Neural progenitor cell (in vitro differentiated cells): ENCODE data around the gene AKAP1. TPM values are rescaled to one million over a fixed set of nuclear protein-coding genes. Genes with fewer than 3 reads are reported as not detected.

Source experiments
- DNase-seq: peaks from one replicate; pipeline ENCODE4 v3.0.0-alpha.2; 2016; ENCODE audit warnings: low spot score
- H2AFZ ChIP-seq: fragments of 200-600 bp; sonication (generic); replicated peaks from 2 replicates; pipeline ENCODE4 v1.6.1; 2016; ENCODE audit warnings: antibody characterized with exemption
- H3F3A ChIP-seq: fragments of 200-600 bp; sonication (generic); 2 replicates; pipeline ENCODE4 v1.6.1; 2016; ENCODE audit warnings: antibody characterized with exemption, low read depth
- H3K27ac ChIP-seq: fragments of 200-600 bp; sonication (generic); 2 replicates; pipeline ENCODE4 v1.5.1; 2016; ENCODE audit warnings: mild to moderate bottlenecking
- H3K27me3 ChIP-seq: fragments of 200-600 bp; sonication (generic); 2 replicates; pipeline ENCODE4 v1.6.1; 2016; ENCODE audit warnings: mild to moderate bottlenecking, moderate library complexity
- H3K36me3 ChIP-seq: fragments of 200-600 bp; sonication (generic); 2 replicates; pipeline ENCODE4 v1.5.1; 2016
- H3K4me1 ChIP-seq: fragments of 200-600 bp; sonication (generic); 2 replicates; pipeline ENCODE4 v1.6.1; 2016; ENCODE audit warnings: mixed run types
- H3K4me2 ChIP-seq: fragments of 200-600 bp; sonication (generic); 2 replicates; pipeline ENCODE4 v1.6.1; 2016
- H3K4me3 ChIP-seq: fragments of 200-600 bp; sonication (generic); 2 replicates; pipeline ENCODE4 v1.5.1; 2016
- H3K79me2 ChIP-seq: fragments of 200-600 bp; sonication (generic); 2 replicates; pipeline ENCODE4 v1.6.1; 2016; ENCODE audit warnings: low read depth
- H3K9ac ChIP-seq: fragments of 200-600 bp; sonication (generic); 2 replicates; pipeline ENCODE4 v1.6.1; 2016
- H3K9me3 ChIP-seq: fragments of 200-600 bp; sonication (generic); 2 replicates; pipeline ENCODE4 v1.5.1; 2016; ENCODE audit warnings: low read depth
- H4K20me1 ChIP-seq: fragments of 200-600 bp; sonication (generic); 2 replicates; pipeline ENCODE4 v1.6.1; 2016; ENCODE audit warnings: low read depth
- H3K27ac Mint-ChIP-seq: 3 replicates; pipeline ENCODE4 v1.8.0; 2021; ENCODE audit warnings: mixed read lengths
- H3K27me3 Mint-ChIP-seq: 2 replicates; pipeline ENCODE4 v1.8.0; 2022; ENCODE audit warnings: low read depth, mild to moderate bottlenecking, inconsistent platforms, moderate library complexity, mixed read lengths; ENCODE audit not compliant: insufficient read depth
- H3K36me3 Mint-ChIP-seq: 3 replicates; pipeline ENCODE4 v1.8.0; 2021; ENCODE audit warnings: mixed read lengths
- H3K4me1 Mint-ChIP-seq: 3 replicates; pipeline ENCODE4 v1.8.0; 2021; ENCODE audit warnings: mixed read lengths
- H3K4me3 Mint-ChIP-seq: 3 replicates; pipeline ENCODE4 v1.8.0; 2021; ENCODE audit warnings: mild to moderate bottlenecking, moderate library complexity, mixed read lengths
- H3K9me3 Mint-ChIP-seq: 3 replicates; pipeline ENCODE4 v1.8.0; 2020; ENCODE audit warnings: mixed read lengths
- EZH2 ChIP-seq: fragments of 200-600 bp; sonication (generic); IDR thresholded peaks from 2 replicates; pipeline ENCODE4 v1.6.1; 2017; ENCODE audit warnings: antibody characterized with exemption, mild to moderate bottlenecking, moderate library complexity
- EZH2phosphoT487 ChIP-seq: fragments of 200-600 bp; sonication (generic); IDR thresholded peaks from 2 replicates; pipeline ENCODE4 v1.6.1; 2017; ENCODE audit warnings: antibody characterized with exemption
- total RNA-seq: library from RNA; depleted of rRNA; stranded (reverse); fragments of >200 nt; gene quantifications from 2 replicates; pipeline ENCODE4 v1.2.3, GENCODE V29; 2015; ENCODE audit warnings: low replicate concordance
- TF ChIP-seq, protein P1 (sequence below): fragments of 200-600 bp; sonication (generic); IDR thresholded peaks from 2 replicates; pipeline ENCODE4 v1.5.1; 2017; ENCODE audit warnings: antibody characterized with exemption, mild to moderate bottlenecking

Gene AKAP1
- total RNA-seq, 1 donor from 2014 or later: 8.8 TPM

GRCh38 chr17:57073626-57074025 lies 11.4 kb upstream of the AKAP1 start:
- peaks cover 5% of the 10 kb centered on the region for H3K27me3 Mint-ChIP-seq
- H3K4me3 Mint-ChIP-seq: no peak overlapping the region
- no peak overlapping the region for H3K4me3 ChIP-seq
- H3K79me2 ChIP-seq: no peaks in the 10 kb centered on the region
- TF ChIP-seq, protein P1, sequence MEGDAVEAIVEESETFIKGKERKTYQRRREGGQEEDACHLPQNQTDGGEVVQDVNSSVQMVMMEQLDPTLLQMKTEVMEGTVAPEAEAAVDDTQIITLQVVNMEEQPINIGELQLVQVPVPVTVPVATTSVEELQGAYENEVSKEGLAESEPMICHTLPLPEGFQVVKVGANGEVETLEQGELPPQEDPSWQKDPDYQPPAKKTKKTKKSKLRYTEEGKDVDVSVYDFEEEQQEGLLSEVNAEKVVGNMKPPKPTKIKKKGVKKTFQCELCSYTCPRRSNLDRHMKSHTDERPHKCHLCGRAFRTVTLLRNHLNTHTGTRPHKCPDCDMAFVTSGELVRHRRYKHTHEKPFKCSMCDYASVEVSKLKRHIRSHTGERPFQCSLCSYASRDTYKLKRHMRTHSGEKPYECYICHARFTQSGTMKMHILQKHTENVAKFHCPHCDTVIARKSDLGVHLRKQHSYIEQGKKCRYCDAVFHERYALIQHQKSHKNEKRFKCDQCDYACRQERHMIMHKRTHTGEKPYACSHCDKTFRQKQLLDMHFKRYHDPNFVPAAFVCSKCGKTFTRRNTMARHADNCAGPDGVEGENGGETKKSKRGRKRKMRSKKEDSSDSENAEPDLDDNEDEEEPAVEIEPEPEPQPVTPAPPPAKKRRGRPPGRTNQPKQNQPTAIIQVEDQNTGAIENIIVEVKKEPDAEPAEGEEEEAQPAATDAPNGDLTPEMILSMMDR: no peak
- no peak overlapping the region for H3K4me2 ChIP-seq
- H3K4me1 ChIP-seq: peaks cover 18% of the 10 kb centered on the region
- H3K27ac Mint-ChIP-seq: no peak overlapping the region
- no peaks in the 10 kb centered on the region for H3K36me3 Mint-ChIP-seq
- H3K4me1 Mint-ChIP-seq: peaks cover 40% of the 10 kb centered on the region
- no peak overlapping the region for H3K9ac ChIP-seq
- no peak for DNase-seq
- no peaks in the 10 kb centered on the region for H3K27me3 ChIP-seq
- H4K20me1 ChIP-seq: no peaks in the 10 kb centered on the region
- H3K9me3 ChIP-seq: no peaks in the 10 kb centered on the region
- no peaks in the 10 kb centered on the region for H3K36me3 ChIP-seq
- no peak overlapping the region for H3K27ac ChIP-seq
- H2AFZ ChIP-seq: no peak overlapping the region
- H3K9me3 Mint-ChIP-seq: no peaks in the 10 kb centered on the region
- H3F3A ChIP-seq: peaks cover 27% of the 10 kb centered on the region

DNA sequence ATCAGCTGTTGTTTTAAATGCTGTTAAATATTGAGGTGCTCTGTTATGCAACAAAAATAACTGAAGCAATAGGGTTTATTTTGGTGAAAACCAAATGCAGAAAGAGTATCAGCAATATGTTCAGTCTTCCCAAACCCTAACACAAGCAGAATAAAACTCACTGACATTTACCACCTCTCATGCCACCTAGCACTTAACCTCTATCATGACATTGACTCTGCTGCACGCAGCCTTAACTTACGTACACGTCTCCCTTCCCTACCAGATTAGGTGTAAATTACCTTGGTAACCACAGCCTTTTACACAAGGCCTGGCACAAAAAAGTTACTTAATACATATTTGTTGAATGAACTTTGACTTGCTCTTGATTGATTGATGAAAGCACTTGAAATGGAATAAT lies 9.9 kb upstream of the AKAP1 start:
- Histone ChIP-seq H3F3A (peaks cover 27% of the 10 kb centered on the region), H3K9me3 (no peaks in the 10 kb centered on the region), H3K4me3 (no peak overlapping the region), H3K27ac (no peak overlapping the region), H3K9ac (no peak overlapping the region), H3K4me1 (peaks cover 20% of the 10 kb centered on the region), H3K79me2 (no peaks in the 10 kb centered on the region), H3K4me2 (no peak overlapping the region), H3K36me3 (no peaks in the 10 kb centered on the region), H4K20me1 (no peaks in the 10 kb centered on the region), H3K27me3 (no peaks in the 10 kb centered on the region), H2AFZ (no peak overlapping the region)
- Mint-ChIP-seq H3K9me3 (no peaks in the 10 kb centered on the region), H3K27me3 (peaks cover 5% of the 10 kb centered on the region), H3K4me1 (peaks cover 26% of the 10 kb centered on the region), H3K36me3 (no peaks in the 10 kb centered on the region), H3K4me3 (no peak overlapping the region), H3K27ac (no peak overlapping the region)
- no peak for DNase-seq
- TF ChIP-seq, protein P1: no peak
- TF ChIP-seq EZH2phosphoT487 (no peak), EZH2 (no peak)

- peaks cover 20% of the 10 kb centered on the region for H3K4me1 ChIP-seq
- Mint-ChIP-seq H3K36me3 (no peaks in the 10 kb centered on the region), H3K4me3 (no peak overlapping the region), H3K27me3 (peaks cover 5% of the 10 kb centered on the region), H3K27ac (no peak overlapping the region), H3K9me3 (no peaks in the 10 kb centered on the region), H3K4me1 (peaks cover 26% of the 10 kb centered on the region)
- H2AFZ ChIP-seq: no peak overlapping the region
- H3K27me3 ChIP-seq: no peaks in the 10 kb centered on the region
- H3K4me3 ChIP-seq: no peak overlapping the region
- TF ChIP-seq, protein P1: no peak
- TF ChIP-seq EZH2phosphoT487 (no peak), EZH2 (no peak)
- no peaks in the 10 kb centered on the region for H4K20me1 ChIP-seq
- no peak overlapping the region for H3K27ac ChIP-seq
- peaks cover 27% of the 10 kb centered on the region for H3F3A ChIP-seq
- no peaks in the 10 kb centered on the region for H3K36me3 ChIP-seq
- no peaks in the 10 kb centered on the region for H3K79me2 ChIP-seq
- no peaks in the 10 kb centered on the region for H3K9me3 ChIP-seq
- no peak overlapping the region for H3K9ac ChIP-seq
- H3K4me2 ChIP-seq: no peak overlapping the region
- DNase-seq: no peak
Observed at GRCh38 chr17:57075785-57076184, 9.3 kb upstream of the AKAP1 start.
